Islet precursor cell (in vitro differentiated cells): ENCODE data around the gene LAMTOR4.
A peak's percentile ranks its signal among the peaks of the same experiment; 100 is the strongest.
"Not testable (repeated sequence)": the region's sequence is repeated elsewhere in the genome, so short reads cannot be mapped to it uniquely, and the experiment has no call there.

Experiments
- DNase-seq: peaks from one replicate; pipeline ENCODE4 v3.0.0-alpha.2; 2018

The LAMTOR4 gene

GRCh38 chr7:100173806-100174495 lies 25.2 kb downstream of the LAMTOR4 start:
- no peak for DNase-seq

- no peak for DNase-seq
Measured at GRCh38 chr7:100174582-100174981, 25.9 kb downstream of the LAMTOR4 start.

GRCh38 chr7:100175296-100175935 lies 26.7 kb downstream of the LAMTOR4 start:
- DNase-seq: peak; percentile 48

GRCh38 chr7:100176096-100177044 lies 27.7 kb downstream of the LAMTOR4 start:
- DNase-seq: no peak

GRCh38 chr7:100177045-100178001 lies 28.6 kb downstream of the LAMTOR4 start, which contains the start of the genes GPC2 and STAG3:
Gene GPC2 (minus strand): TSS chr7:100177381. CDS start chr7:100177199, 182 bp downstream.
Gene STAG3 (plus strand): TSS chr7:100177918. CDS start chr7:100180557, 2,639 bp downstream.
- DNase-seq: peak; percentile 98

GRCh38 chr7:100180084-100180483 lies 31.4 kb downstream of the LAMTOR4 start:
- not testable (repeated sequence) for DNase-seq

GRCh38 chr7:100182616-100183015 lies 33.9 kb downstream of the LAMTOR4 start:
- not testable (repeated sequence) for DNase-seq

GRCh38 chr7:100183090-100183489 lies 34.4 kb downstream of the LAMTOR4 start:
- not testable (repeated sequence) for DNase-seq

- no peak for DNase-seq
Measured at GRCh38 chr7:100185726-100186125, 37.0 kb downstream of the LAMTOR4 start.

GRCh38 chr7:100189061-100189460 lies 40.3 kb downstream of the LAMTOR4 start:
- no peak for DNase-seq

GRCh38 chr7:100190048-100190711 lies 41.5 kb downstream of the LAMTOR4 start:
- no peak for DNase-seq

- no peak for DNase-seq
Measured at GRCh38 chr7:100191775-100192174, 43.1 kb downstream of the LAMTOR4 start.

GRCh38 chr7:100192281-100192862 lies 43.7 kb downstream of the LAMTOR4 start:
- not testable (repeated sequence) for DNase-seq

- no peak for DNase-seq
Measured at GRCh38 chr7:100192969-100193368, 44.3 kb downstream of the LAMTOR4 start.

- DNase-seq: no peak
Measured at GRCh38 chr7:100195222-100195621, 46.5 kb downstream of the LAMTOR4 start.

- DNase-seq: not testable (repeated sequence)
Measured at GRCh38 chr7:100195901-100196322, 47.2 kb downstream of the LAMTOR4 start.

GRCh38 chr7:100198266-100198665 lies 49.5 kb downstream of the LAMTOR4 start:
- DNase-seq: no peak

GRCh38 chr7:100200693-100201092 lies 52.0 kb downstream of the LAMTOR4 start:
- no peak for DNase-seq
